ENCODE data around the gene GPHA2. TPM values are rescaled to one million over a fixed set of nuclear protein-coding genes. Genes with fewer than 3 reads are reported as not detected.
"Not testable (repeated sequence)": the region's sequence is repeated elsewhere in the genome, so short reads cannot be mapped to it uniquely, and the experiment has no call there.

GPHA2 gene
- total RNA-seq, result not detected
- long read RNA-seq, donor 1, result 0 reads
- long read RNA-seq, donor 2, result 0 reads

GRCh38 chr11:64935359-64936081 lies at the start of gene GPHA2:
Gene GPHA2, minus strand, starts transcription at chr11:64935893. Its CDS starts 433 bp downstream, at chr11:64935460.
- intact Hi-C loops (cut with DNase I), result no loop called here
- peak; percentile 43 for DNase-seq (ENCODE audit: low spot score)

GRCh38 chr11:64983339-64983738 lies 47.6 kb upstream of the GPHA2 start:
- DNase-seq (ENCODE audit: low spot score); intact Hi-C loops (cut with DNase I): not testable (repeated sequence)

- DNase-seq (ENCODE audit: low spot score), result peak; percentile 70
- intact Hi-C loops (cut with DNase I), result no loop called here
Measured at GRCh38 chr11:64976651-64977050, 41.0 kb upstream of the GPHA2 start.

GRCh38 chr11:64974124-64974523 lies 38.4 kb upstream of the GPHA2 start:
- intact Hi-C loops (cut with DNase I), result no loop called here
- DNase-seq (ENCODE audit: low spot score), result peak; percentile 11

- intact Hi-C loops (cut with DNase I), result no loop called here
- peak; percentile 95 for DNase-seq (ENCODE audit: low spot score)
Measured at GRCh38 chr11:64971421-64972233, 35.9 kb upstream of the GPHA2 start, which contains the start of gene MAJIN. Gene MAJIN, minus strand, starts transcription at chr11:64972108. Its CDS starts 12,703 bp downstream, at chr11:64959405.

GRCh38 chr11:64970731-64971151 lies 35.0 kb upstream of the GPHA2 start:
- intact Hi-C loops (cut with DNase I), result no loop called here
- DNase-seq (ENCODE audit: low spot score), result no peak

- DNase-seq (ENCODE audit: low spot score), result no peak
- intact Hi-C loops (cut with DNase I), result no loop called here
Measured at GRCh38 chr11:64969209-64969608, 33.5 kb upstream of the GPHA2 start.

- intact Hi-C loops (cut with DNase I), result no loop called here
- DNase-seq (ENCODE audit: low spot score), result no peak
Measured at GRCh38 chr11:64967375-64967774, 31.7 kb upstream of the GPHA2 start.

- no peak for DNase-seq (ENCODE audit: low spot score)
Measured at GRCh38 chr11:64963072-64963631, 27.5 kb upstream of the GPHA2 start.

GRCh38 chr11:64960719-64961118 lies 25.0 kb upstream of the GPHA2 start:
- intact Hi-C loops (cut with DNase I), result no loop called here
- DNase-seq (ENCODE audit: low spot score), result no peak

More at GRCh38 chr11:64963072-64963631, 27.5 kb upstream of the GPHA2 start:
- intact Hi-C loops (cut with DNase I), result no loop called here

GRCh38 chr11:64959498-64959897 lies 23.8 kb upstream of the GPHA2 start:
- intact Hi-C loops (cut with DNase I), result no loop called here
- no peak for DNase-seq (ENCODE audit: low spot score)

GRCh38 chr11:64954201-64954600 lies 18.5 kb upstream of the GPHA2 start:
- intact Hi-C loops (cut with DNase I), result no loop called here
- DNase-seq (ENCODE audit: low spot score), result no peak

- intact Hi-C loops (cut with DNase I), result no loop called here
- DNase-seq (ENCODE audit: low spot score), result no peak
Measured at GRCh38 chr11:64951529-64951928, 15.8 kb upstream of the GPHA2 start.

- intact Hi-C loops (cut with DNase I), result no loop called here
Measured at GRCh38 chr11:64947208-64947814, 11.6 kb upstream of the GPHA2 start.

GRCh38 chr11:64936539-64936938 lies 846 bp upstream of the GPHA2 start:
- DNase-seq (ENCODE audit: low spot score), result no peak
- intact Hi-C loops (cut with DNase I), result no loop called here

More at GRCh38 chr11:64947208-64947814, 11.6 kb upstream of the GPHA2 start:
- DNase-seq (ENCODE audit: low spot score), result no peak

GRCh38 chr11:64934682-64935358 lies 873 bp downstream of the GPHA2 start:
- intact Hi-C loops (cut with DNase I), result loop anchor here in 1 of 2 donors (5.0 kb wide), 1 partner anchor 52 kb away; no protein-coding TSS in a partner anchor
- peak; percentile 45 for DNase-seq (ENCODE audit: low spot score)

GRCh38 chr11:64933935-64934681 lies 1.6 kb downstream of the GPHA2 start:
- peak; percentile 52 for DNase-seq (ENCODE audit: low spot score)
- intact Hi-C loops (cut with DNase I), result loop anchor here in 1 of 2 donors (5.0 kb wide), 1 partner anchor 53 kb away; no protein-coding TSS in a partner anchor
